Esophagus (tissue), 2 donors: ENCODE results near the gene MAS1. TPM values are rescaled to one million over a fixed set of nuclear protein-coding genes. Genes with fewer than 3 reads are reported as not detected.
"Not testable (repeated sequence)": the region's sequence is repeated elsewhere in the genome, so short reads cannot be mapped to it uniquely, and the experiment has no call there.

Experiments used
- H3K27ac ChIP-seq, 2 donors: one replicate each; pipeline ENCODE4 v1.5.1; 2013; ENCODE audit warnings: low read depth in 2 of 2, mild to moderate bottlenecking in 2 of 2, inconsistent platforms in 1 of 2, low read length in 1 of 2, moderate library complexity in 1 of 2
- H3K27me3 ChIP-seq, 2 donors: one replicate each; pipeline ENCODE4 v1.6.1; 2013; ENCODE audit warnings: low read length in 2 of 2, control low read depth in 1 of 2, mild to moderate bottlenecking in 1 of 2; ENCODE audit not compliant: insufficient read depth in 2 of 2, control insufficient read depth in 1 of 2
- H3K36me3 ChIP-seq, 2 donors: one replicate each; pipeline ENCODE4 v1.6.1; 2013; ENCODE audit warnings: low read length in 1 of 2; ENCODE audit not compliant: control insufficient read depth in 2 of 2, insufficient read depth in 2 of 2
- H3K4me1 ChIP-seq, 2 donors: one replicate each; pipeline ENCODE4 v1.6.1; 2013; ENCODE audit warnings: low read length in 1 of 2; ENCODE audit not compliant: control insufficient read depth in 2 of 2, insufficient read depth in 2 of 2
- H3K4me3 ChIP-seq, 2 donors: one replicate each; pipeline ENCODE4 v1.5.1; 2013; ENCODE audit warnings: low read length in 2 of 2, mild to moderate bottlenecking in 2 of 2, low read depth in 1 of 2, moderate library complexity in 1 of 2
- H3K9me3 ChIP-seq, 2 donors: one replicate each; pipeline ENCODE4 v1.6.1; 2013; ENCODE audit warnings: mild to moderate bottlenecking in 2 of 2, low read depth in 1 of 2, low read length in 1 of 2, moderate library complexity in 1 of 2; ENCODE audit not compliant: control insufficient read depth in 2 of 2, insufficient read depth in 1 of 2
- WGBS, 2 donors: extraction: QIAGEN DNeasy Blood & Tissue Kit; methylation state at CpG; one replicate each; pipeline ENCODE4 v1.1.7; 2013; 5-methylcytosine and 5-hydroxymethylcytosine counted together
- polyA plus RNA-seq, 2 donors: library from polyadenylated mRNA; stranded (reverse); fragments of 200-250 nt; gene quantifications; one replicate each; pipeline ENCODE4 v1.2.3, GENCODE V29; 2013
- donor health status: healthy with polysubstance abuse.
- donor health status: Bipolar disorder and iron deficiency.

Gene MAS1
- polyA plus RNA-seq, 2 donors, result not detected

GRCh38 chr6:159910342-159910741 lies 19.6 kb downstream of the MAS1 start:
- Histone ChIP-seq H3K9me3 (no peaks in the 10 kb centered on the region), H3K4me1 (no peaks in the 10 kb centered on the region), H3K36me3 (no peaks in the 10 kb centered on the region), H3K27ac (no peak overlapping the region), H3K27me3 (no peaks in the 10 kb centered on the region), H3K4me3 (no peak overlapping the region)
- WGBS, 2 donors, result 84 to 91% methylated on average over 5 of the region's 5 CpGs

GRCh38 chr6:159913375-159913774 lies 22.6 kb downstream of the MAS1 start:
- Histone ChIP-seq H3K4me3 (no peak overlapping the region), H3K4me1 (peaks cover 4% of the 10 kb centered on the region in 2 donors), H3K9me3 (no peaks in the 10 kb centered on the region), H3K27ac (no peak overlapping the region), H3K36me3 (no peaks in the 10 kb centered on the region), H3K27me3 (no peaks in the 10 kb centered on the region)
- 56 to 62% methylated on average over 2 of the region's 2 CpGs for WGBS, 2 donors

GRCh38 chr6:159913862-159914564 lies 23.2 kb downstream of the MAS1 start:
- H3K4me1 ChIP-seq, result peaks cover 4% of the 10 kb centered on the region in 2 donors
- H3K27me3 ChIP-seq, result no peaks in the 10 kb centered on the region
- no peaks in the 10 kb centered on the region for H3K36me3 ChIP-seq
- no peaks in the 10 kb centered on the region for H3K9me3 ChIP-seq
- H3K4me3 ChIP-seq, result no peak overlapping the region
- H3K27ac ChIP-seq, result no peak overlapping the region
- WGBS, 2 donors, result 87% methylated on average over 6 of the region's 6 CpGs

GRCh38 chr6:159914565-159914923 lies 23.8 kb downstream of the MAS1 start:
- no peak overlapping the region for H3K27ac ChIP-seq
- H3K4me1 ChIP-seq, result peaks cover 4% of the 10 kb centered on the region in 2 donors
- H3K36me3 ChIP-seq, result no peaks in the 10 kb centered on the region
- H3K9me3 ChIP-seq, result no peaks in the 10 kb centered on the region
- H3K4me3 ChIP-seq, result no peak overlapping the region
- WGBS, 2 donors, result 87 to 92% methylated on average over 3 of the region's 3 CpGs
- no peaks in the 10 kb centered on the region for H3K27me3 ChIP-seq

- Histone ChIP-seq H3K27ac (no peak overlapping the region), H3K9me3 (no peaks in the 10 kb centered on the region)
- WGBS, 2 donors, result 40 to 46% methylated on average over 2 of the region's 2 CpGs
Measured at GRCh38 chr6:159915397-159915796, 24.6 kb downstream of the MAS1 start.

GRCh38 chr6:159916237-159916636 lies 25.4 kb downstream of the MAS1 start:
- Histone ChIP-seq H3K9me3 (no peaks in the 10 kb centered on the region), H3K27ac (no peak overlapping the region), H3K4me1 (peaks cover 4% of the 10 kb centered on the region in 2 donors), H3K27me3 (no peaks in the 10 kb centered on the region), H3K36me3 (no peaks in the 10 kb centered on the region), H3K4me3 (no peak overlapping the region)
- 87 to 93% methylated on average over 4 of the region's 4 CpGs for WGBS, 2 donors

More at GRCh38 chr6:159915397-159915796, 24.6 kb downstream of the MAS1 start:
- Histone ChIP-seq H3K4me1 (peaks cover 4% of the 10 kb centered on the region in 2 donors), H3K36me3 (no peaks in the 10 kb centered on the region), H3K4me3 (no peak overlapping the region), H3K27me3 (no peaks in the 10 kb centered on the region)

GRCh38 chr6:159916752-159917151 lies 26.0 kb downstream of the MAS1 start:
- Histone ChIP-seq H3K4me3 (no peak overlapping the region), H3K9me3 (no peaks in the 10 kb centered on the region), H3K27ac (no peak overlapping the region), H3K36me3 (no peaks in the 10 kb centered on the region), H3K27me3 (no peaks in the 10 kb centered on the region), H3K4me1 (peaks cover 4% of the 10 kb centered on the region in 2 donors)
- WGBS, 2 donors, result 75 to 76% methylated on average over 9 of the region's 9 CpGs

GRCh38 chr6:159919011-159919511 lies 28.3 kb downstream of the MAS1 start:
- peaks cover 4% of the 10 kb centered on the region in 2 donors for H3K4me1 ChIP-seq
- no peak overlapping the region for H3K4me3 ChIP-seq
- no peaks in the 10 kb centered on the region for H3K9me3 ChIP-seq
- WGBS, 2 donors, result 89 to 92% methylated on average over 7 of the region's 7 CpGs
- no peaks in the 10 kb centered on the region for H3K36me3 ChIP-seq
- no peak overlapping the region for H3K27ac ChIP-seq
- H3K27me3 ChIP-seq, result no peaks in the 10 kb centered on the region

- H3K36me3 ChIP-seq, result no peaks in the 10 kb centered on the region
- no peak overlapping the region for H3K27ac ChIP-seq
- H3K9me3 ChIP-seq, result no peaks in the 10 kb centered on the region
- H3K4me3 ChIP-seq, result no peak overlapping the region
- peaks cover 4% of the 10 kb centered on the region in 2 donors for H3K4me1 ChIP-seq
- H3K27me3 ChIP-seq, result no peaks in the 10 kb centered on the region
- 79 to 84% methylated on average over 6 of the region's 6 CpGs for WGBS, 2 donors
Measured at GRCh38 chr6:159919800-159920199, 29.0 kb downstream of the MAS1 start.

- not testable (repeated sequence) for H3K27me3 ChIP-seq, H3K27ac ChIP-seq, H3K4me1 ChIP-seq, H3K36me3 ChIP-seq, H3K4me3 ChIP-seq, H3K9me3 ChIP-seq
- 60 to 69% methylated on average over 2 of the region's 2 CpGs for WGBS, 2 donors
Measured at GRCh38 chr6:159924150-159924549, 33.4 kb downstream of the MAS1 start.
